HTERT RPE-1 (cell line): ENCODE results near the gene ITPKB.

Experiments
- in situ Hi-C: fragments of 300-500 bp; cut with MboI; formaldehyde crosslinking; loops from 4 replicates; pipeline ENCODE4 v1.14.3; 2020; ENCODE audit warnings: low sequenced_read_pairs

The ITPKB gene

DNA sequence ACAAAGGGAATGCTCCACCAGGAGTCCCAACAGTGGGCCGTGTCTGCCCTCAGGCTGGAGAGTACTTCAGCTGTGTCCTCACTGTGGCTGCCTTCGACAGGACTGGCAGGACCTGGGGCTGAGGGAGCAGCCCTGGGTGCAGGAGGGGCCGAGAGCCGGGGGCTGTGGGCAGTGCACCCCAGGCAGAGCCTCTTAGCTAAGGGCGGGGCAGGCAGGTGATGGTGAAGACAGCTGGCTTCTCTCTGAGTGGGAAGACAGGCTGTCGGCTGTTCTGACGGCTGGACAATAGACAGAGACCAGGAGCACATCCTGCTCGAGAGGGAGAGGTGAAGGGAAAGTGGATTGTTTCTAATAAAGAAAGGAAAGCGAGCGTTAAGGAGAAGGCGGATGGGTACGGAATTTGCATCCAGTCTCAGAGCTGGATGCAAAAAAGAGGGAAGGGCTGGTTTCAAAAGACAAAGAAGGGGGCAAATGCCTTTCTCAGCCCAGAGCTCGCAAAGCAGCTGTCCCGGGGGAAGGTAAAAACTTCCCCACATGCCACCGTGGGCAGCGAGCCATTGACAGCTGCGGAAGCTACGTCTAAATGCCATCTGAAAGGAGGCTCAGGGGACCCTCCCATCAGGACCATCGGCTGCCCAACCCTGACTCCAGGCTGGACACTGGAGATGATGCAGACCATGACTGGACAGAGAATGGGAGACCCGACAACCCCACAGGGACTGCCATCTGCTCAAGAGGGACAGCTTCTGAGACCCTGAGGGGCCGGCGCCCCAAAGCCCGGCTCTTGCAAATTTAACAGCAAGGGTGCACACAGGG, 98.6 kb downstream of the ITPKB start:
- in situ Hi-C loops, result loop anchor here (25.0 kb wide), 1 partner anchor 197 kb away; no protein-coding TSS in a partner anchor

DNA sequence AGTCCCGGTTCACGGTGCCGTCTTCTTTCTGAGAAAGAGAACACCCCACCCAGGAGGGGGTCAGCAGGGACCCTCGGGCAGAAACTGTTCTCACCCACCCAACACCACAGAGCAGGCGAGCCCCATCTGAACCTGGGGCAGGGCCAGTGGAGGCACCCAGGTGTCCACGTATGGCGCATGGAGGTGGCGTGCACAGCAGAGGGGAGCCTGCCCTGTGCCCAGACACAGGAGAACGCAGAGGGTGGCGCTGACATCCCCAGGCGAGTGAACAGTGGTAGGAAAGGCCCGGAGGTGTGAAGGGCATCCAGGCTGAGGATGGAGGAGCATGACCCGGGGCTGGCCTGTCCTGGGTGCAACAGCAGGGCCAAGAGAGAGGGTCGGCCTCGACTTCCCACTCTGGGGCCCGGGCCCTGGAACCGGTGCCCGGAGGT, 99.4 kb downstream of the ITPKB start:
- in situ Hi-C loops, result loop anchor here (25.0 kb wide), 1 partner anchor 198 kb away; no protein-coding TSS in a partner anchor

DNA sequence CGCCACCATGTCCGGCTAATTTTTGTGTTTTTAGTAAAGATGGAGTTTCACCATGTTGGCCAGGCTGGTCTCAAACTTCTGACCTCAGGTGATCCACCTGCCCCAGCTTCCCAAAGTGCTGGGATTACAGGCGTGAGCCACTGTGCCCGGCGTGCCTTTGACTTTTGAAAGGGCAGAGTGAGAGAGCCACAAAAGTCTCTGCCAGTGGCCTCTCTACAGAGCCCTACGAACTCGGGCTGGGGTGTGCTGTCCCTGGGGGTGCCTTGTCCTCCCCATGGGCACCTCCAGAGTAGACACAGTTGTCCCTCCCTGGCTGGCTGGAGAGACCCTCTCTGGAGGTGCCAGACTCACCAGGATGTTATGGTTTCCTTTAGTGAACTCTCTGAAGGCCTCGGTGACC, 99.9 kb downstream of the ITPKB start:
- in situ Hi-C loops, result loop anchor here (25.0 kb wide), 1 partner anchor 198 kb away; no protein-coding TSS in a partner anchor

DNA sequence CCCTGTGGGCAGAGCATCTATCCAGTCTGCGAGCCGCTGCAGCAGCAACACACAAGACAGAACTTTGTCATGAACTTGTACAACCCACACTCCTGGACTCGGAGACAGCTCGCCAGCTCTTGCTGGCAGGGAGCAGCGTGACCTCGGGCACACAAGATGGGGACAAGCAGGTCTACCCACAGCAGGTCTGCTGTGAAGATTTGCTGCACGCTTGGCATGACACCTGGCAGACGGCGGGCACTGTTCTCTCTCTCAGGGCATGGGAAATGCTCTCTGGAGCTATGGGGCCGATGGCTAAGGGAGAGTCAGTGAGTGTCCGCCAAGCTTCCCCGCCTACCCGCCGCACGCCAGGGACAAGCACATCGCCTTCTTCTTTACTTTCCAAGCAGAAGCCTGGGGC, 100.5 kb downstream of the ITPKB start:
- in situ Hi-C loops, result loop anchor here (25.0 kb wide), 1 partner anchor 199 kb away; no protein-coding TSS in a partner anchor

DNA sequence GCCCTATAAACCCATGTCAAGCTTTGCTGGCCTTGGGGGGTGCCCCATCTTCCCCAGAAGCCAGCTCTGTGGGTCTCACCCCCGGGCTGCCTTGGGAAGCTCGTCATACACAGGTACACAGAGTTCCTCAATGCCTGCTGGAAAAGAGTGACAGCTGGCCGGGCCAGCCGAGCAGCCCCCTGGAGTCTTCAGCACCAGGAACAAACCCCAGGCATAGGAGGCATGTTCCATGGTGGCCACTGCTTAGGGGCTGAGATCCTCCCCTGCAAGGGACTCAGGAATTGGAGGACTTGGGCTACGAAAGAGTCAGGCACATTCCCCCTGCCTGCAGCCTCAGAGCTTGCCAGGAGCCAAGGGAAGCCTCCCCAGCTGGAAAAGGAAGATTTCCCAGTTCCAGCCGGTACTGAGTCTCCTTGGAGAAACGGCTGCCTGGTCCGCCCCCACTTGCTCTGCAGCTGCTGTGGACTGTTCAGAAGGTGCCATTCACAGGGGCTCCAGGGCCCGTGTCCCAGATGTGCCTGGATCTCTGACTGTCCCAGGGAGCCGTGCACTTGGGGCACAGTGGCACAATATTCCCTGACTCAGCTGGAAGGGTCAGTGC, 101.0 kb downstream of the ITPKB start:
- in situ Hi-C loops, result loop anchor here (25.0 kb wide), 1 partner anchor 199 kb away; no protein-coding TSS in a partner anchor

DNA sequence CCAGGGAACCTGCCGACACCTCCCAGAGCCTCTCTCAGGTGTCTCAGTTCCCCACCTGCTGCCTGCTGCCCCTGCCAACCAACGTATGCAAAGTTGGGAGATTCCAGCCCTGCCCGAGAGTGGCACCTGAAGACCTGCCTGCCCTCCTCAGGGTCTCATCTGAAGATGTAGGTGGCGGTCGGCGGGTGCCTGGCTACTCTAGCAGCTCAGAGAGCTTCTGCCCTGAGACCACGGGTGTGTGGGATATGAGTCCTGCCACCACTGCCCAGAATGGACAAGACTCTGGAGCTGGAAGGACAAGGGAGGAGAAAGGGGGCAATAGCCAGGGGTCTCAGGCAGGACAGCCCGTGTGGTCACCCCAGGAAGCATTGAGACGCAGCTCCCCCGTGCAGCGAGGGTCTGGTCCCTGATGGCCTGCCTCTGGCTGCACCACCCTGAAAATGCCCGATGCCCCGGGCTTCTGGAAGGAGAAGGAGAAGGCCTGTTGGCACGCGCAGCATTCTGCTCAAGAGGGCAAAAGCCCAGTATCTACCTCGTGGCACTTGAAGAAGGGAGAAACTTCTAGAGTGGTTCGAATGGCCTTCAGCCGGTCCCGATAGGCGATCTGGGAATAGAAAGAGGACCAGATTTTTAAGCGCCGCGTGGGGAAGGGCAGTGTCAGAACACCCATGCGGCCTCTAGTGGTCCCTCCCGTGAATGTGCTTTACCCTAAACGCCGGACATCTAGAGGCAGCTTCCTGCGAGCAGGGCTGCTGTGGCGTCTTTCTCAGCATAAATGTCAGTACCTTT, 101.7 kb downstream of the ITPKB start:
- in situ Hi-C loops, result loop anchor here (25.0 kb wide), 1 partner anchor 200 kb away; no protein-coding TSS in a partner anchor

DNA sequence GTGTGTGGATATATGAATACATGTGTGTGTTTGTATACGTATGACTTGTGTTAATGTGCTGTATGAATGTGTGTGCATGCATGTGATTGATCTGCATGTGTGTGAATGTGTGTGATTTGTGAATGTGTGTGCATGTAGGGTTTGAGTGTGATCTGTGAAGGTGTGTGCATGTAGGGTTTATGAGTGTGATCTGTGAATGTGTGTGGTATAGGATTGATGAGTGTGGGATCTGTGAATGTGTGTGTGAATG, 102.3 kb downstream of the ITPKB start:
- in situ Hi-C loops, result loop anchor here (25.0 kb wide), 1 partner anchor 201 kb away; no protein-coding TSS in a partner anchor

DNA sequence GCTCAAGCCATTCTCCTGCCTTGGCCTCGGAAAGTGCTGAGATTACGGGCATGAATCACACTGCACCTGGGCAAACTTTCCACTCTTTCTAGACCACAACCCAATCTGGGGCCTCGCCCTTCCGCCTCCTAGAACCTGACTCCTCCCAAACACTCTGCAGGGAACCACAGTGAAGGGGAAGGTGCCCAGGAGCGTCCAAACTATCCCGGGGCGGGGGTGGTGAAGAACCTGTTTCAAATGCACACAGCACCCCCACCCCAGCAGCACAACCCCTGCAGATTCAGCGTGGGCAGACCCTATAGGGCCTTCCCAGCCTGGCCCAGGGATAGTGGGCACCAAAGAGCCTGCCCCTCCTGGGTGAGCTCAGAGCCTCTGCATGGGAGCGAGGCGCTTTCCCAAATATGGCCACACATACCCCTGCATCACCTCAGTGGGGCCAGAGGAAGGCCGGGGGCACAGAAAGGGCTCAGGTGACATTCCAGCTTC, 103.6 kb downstream of the ITPKB start:
- in situ Hi-C loops, result loop anchor here (25.0 kb wide), 1 partner anchor 202 kb away; no protein-coding TSS in a partner anchor

DNA sequence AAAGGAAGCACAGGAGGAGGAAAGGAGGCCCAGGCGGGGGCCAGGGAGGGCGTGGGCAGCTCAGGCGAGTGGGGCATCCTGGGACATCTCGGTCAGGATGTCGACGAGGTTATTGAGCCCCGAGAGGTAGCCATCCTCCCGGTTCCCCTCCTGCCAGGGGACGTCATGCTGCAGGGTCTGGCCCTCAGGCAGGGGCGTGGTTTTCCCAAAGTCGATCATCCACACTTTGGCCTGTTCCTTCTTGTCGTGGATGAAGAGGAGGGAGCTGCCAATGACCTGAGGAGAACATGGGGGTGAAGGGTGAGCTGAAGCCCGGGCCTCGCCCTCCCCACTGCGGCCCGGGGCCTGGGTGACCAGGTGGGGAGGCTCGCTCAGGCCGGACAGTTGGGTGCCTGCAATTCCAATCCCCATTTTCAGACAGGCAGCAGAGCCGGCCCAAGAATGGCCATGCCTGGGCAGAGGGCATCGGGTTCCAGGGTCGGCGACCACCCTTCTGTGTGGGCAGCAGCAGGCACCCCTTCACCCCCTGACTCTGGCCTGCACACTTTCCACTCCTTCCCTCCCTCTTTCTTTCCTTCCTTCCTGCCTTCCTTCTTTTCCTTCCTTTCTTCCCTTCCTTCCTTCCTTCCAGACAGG, 104.4 kb downstream of the ITPKB start:
- in situ Hi-C loops, result loop anchor here (25.0 kb wide), 1 partner anchor 203 kb away; no protein-coding TSS in a partner anchor

DNA sequence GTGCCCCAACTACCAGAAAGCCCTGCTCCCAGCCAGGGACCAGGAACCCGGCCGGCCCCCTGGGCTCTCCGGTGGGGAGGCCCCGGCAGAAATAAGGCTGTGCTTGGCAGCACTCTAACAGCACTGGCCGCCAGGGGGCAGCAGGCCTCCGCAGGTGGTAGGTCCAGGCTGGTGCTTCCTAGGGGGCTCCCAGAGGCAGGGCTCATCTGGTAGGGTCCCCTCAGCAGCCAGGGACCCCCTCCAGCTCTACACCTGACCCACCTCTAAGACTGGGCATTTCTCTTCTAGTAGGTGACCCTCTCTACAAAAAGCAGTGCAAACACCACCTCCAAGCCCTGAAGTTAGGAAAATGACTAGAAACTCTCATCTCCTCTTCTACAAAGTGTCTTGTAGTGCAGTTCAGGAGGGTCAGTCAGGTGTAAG, 104.9 kb downstream of the ITPKB start:
- in situ Hi-C loops, result loop anchor here (25.0 kb wide), 1 partner anchor 203 kb away; no protein-coding TSS in a partner anchor

DNA sequence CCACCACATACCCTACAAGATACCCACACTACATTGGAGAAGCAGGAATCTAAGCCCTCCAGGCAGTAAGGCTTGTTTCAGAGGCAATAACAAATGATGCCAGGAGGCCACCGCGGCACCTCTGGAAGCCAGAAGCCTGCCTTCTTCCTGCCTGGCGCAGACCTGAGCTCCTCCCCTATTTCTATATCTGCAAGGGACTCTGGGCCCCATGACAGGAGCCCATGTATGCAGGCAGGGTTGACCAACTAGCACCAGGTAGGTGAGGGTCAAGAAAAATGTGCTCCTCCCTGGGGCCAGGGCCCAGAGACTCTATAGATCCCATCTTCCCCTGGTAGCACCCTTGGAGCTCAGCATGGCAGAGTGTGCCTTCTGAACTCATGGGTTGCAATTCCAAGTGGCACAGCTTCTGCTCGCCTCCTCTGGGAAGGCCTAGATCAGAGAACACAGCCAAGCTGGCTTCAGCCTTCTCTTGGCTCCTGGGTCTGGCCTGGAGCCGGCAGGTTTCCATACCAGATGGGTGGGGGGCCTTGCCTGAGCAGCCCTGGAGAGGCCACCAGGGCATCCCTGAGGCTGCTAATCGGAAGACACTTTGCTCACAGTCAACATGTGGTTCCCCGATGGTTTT, 105.4 kb downstream of the ITPKB start:
- in situ Hi-C loops, result loop anchor here (25.0 kb wide), 1 partner anchor 204 kb away; no protein-coding TSS in a partner anchor

DNA sequence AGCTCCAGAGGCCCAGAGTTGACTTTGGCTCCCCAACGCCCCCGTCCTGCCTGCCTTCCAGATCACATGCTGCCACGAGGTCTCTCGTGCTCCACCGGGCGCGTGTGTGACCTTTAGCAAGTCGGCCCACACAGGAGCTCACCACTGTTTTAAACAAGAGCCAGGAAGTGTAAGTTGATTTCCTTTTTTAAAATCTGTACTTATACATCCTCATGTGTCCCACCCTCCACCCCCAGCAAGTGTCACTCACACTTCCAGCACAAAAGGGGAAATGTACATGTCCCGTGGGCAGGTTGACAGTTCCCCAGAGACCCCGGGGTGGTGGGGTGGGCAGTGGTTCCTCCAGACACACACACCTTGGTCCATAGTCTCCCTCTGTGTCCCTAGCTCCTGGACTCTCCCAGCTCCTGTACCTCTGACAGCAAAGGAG, 106.1 kb downstream of the ITPKB start:
- in situ Hi-C loops, result loop anchor here (25.0 kb wide), 1 partner anchor 204 kb away; no protein-coding TSS in a partner anchor

DNA sequence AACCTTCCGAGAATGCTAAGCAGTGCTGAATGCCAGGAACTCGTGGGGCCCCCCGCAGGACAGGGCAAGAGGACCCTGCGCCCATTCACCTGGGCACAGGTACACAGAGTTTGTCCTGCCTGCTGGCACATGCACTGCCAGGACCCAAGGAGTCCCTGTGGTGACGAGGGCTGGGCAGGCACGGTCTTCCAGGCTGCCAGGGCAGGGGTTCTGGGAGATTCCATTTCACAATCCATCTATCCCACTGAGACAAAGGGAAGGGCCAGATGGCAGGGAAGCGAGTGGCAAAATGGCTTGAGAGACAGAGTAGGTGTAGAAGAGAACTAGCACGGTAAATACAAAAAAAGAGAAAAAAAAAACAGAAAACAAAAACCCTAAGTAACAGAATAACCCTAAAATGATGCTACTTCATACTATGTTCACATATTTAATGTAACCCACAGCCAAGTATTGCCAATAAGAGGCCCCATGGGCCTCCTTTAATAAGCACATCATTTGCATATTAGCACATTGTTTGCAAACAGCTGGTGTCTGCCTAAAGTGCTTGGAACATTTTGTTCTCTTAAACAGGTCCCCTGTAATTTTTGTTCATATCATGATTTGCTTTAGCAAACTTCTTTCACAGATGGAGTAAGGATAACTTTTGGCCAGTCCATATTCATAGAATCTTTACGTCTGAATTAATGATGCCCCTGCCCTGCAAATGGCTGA, 106.8 kb downstream of the ITPKB start:
- in situ Hi-C loops, result loop anchor here (25.0 kb wide), 1 partner anchor 205 kb away; no protein-coding TSS in a partner anchor

DNA sequence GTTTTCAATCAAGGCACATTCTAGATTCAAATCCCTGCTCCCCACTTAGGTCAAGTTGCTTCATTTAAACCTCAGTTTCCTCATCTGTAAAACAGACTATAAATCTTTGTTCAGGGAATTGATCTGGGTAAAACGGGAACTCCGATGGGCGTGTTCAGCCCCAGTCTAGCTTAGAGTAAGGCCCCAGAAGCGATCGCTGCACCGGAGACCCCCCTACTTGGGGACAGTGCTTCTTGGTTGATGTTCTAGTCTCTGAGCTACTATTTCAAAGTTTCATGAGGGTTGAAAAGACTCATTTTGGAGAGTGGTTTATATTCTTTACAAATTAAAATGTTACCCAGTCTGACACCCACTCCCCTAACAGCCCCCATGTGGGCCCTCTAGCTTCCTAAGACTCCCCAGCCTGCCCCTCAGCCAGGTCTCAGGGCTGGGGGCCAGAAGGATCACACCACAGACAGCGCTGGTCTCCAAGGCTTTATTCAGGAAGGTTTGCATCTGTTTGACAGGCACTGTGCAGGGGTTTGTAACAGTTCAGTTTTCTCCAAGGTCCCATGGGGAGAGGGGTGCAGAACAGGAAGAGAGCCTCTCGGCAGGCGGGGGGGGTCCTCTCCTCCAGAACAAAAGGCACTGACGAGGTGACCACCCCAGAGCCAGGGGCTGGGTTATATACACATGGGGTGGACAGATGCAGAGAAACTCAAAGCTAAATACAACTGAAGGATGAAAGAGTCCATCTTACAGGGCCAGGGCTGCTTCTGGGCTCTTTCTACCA, 107.7 kb downstream of the ITPKB start:
- in situ Hi-C loops, result loop anchor here (25.0 kb wide), 1 partner anchor 206 kb away; no protein-coding TSS in a partner anchor

DNA sequence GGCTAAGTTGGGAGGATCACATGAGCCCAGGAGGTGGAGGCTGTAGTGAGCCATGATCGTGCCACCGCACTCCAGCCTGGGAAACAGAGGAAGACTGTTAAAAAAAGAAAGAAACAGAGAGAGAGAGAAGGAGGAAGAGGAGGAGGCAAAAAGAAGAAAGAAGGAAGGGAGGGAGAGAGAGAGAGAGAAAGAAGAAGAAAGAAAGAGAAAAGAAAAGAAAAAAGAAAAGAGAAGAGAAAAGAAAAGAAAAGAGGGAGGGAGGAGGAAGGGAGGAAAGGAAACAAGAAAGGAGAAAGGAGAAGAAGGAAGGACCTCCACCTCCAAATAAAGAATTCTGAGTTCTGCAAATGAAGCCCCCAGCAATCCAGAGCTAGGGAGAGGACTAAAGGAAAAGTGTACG, 108.5 kb downstream of the ITPKB start:
- in situ Hi-C loops, result loop anchor here (25.0 kb wide), 1 partner anchor 207 kb away; no protein-coding TSS in a partner anchor

DNA sequence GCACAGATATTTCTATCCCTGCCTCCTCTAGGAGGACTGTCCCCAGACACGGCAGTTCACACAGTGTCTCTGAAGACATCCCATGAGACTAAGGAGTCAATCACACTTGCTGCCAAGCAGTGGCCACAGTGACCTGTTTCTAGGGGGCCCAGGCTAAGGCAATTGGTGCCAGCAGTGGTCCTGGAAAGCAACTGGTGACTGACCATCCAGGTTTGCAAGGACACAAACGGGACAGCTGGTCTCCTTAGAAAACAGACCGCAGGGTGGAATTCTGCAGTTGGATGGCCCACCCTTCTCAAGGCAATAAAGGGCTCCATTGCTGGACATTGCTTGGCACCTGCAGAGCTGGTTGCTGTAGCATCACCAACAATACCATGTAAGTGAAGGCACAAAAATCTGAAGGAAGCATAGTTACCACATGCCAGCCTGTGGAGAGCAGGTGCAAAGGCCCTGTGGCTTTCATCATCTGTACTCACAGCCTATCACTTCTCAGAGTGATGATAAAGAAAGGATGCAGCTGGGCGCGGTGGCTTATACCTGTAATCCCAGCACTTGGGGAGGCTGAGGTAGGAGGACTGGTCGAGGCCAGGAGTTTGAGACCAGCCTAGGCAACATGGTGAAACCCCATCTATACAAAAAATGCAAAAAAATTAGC, 109.1 kb downstream of the ITPKB start:
- in situ Hi-C loops, result loop anchor here (25.0 kb wide), 1 partner anchor 207 kb away; no protein-coding TSS in a partner anchor

DNA sequence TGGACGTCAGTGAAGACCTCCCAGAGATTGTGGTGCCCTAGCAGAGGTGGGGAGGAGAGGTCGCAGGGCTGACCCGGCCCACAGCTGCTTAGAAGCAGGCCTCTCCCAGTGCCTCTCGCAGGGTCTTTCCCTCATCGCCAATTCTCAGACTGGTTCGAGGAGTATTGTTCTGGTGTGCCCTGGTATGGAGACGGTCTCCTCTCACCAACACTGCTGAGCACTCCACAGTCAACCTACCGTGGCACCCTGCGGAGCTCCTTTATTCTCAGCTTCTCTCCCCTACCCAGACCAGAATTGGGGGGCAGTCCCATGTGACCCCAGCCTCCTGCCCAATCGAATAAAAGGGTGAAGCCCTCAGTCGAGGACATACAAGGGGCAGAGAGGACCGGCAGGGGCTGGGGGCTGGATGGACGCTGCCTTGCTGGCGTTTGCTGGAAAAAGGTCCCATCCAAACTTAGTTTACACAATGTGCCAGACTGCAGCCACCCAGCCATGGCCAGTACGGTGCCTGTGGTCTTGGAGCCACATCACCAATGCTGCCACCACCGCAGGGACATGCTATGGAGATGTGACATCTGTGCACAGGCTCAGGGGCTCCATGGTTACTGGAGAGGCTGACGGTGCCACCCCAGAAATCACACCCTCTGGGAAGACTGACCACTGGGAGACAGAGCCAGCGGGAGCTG, 109.7 kb downstream of the ITPKB start:
- in situ Hi-C loops, result loop anchor here (25.0 kb wide), 1 partner anchor 208 kb away; no protein-coding TSS in a partner anchor
